ENCODE data around the gene GRK2.

The GRK2 gene

GRCh38 chr11:67270256-67271204, 4.3 kb downstream of the GRK2 start:
- DNase-seq (ENCODE audit: low read depth in 2 of 2), result no peak

- DNase-seq (ENCODE audit: low read depth in 2 of 2), result no peak
Observed at GRCh38 chr11:67271205-67271540, 4.9 kb downstream of the GRK2 start.

GRCh38 chr11:67271541-67272284, 5.4 kb downstream of the GRK2 start:
- no peak for DNase-seq (ENCODE audit: low read depth in 2 of 2)

- DNase-seq (ENCODE audit: low read depth in 2 of 2), result no peak
Observed at GRCh38 chr11:67272327-67273259, 6.3 kb downstream of the GRK2 start.

GRCh38 chr11:67273260-67273990, 7.2 kb downstream of the GRK2 start:
- DNase-seq (ENCODE audit: low read depth in 2 of 2), result no peak

GRCh38 chr11:67274768-67275605, 8.7 kb downstream of the GRK2 start:
- DNase-seq (ENCODE audit: low read depth in 2 of 2), result no peak

GRCh38 chr11:67275606-67276409, 9.5 kb downstream of the GRK2 start:
- no peak for DNase-seq (ENCODE audit: low read depth in 2 of 2)

- no peak for DNase-seq (ENCODE audit: low read depth in 2 of 2)
Observed at GRCh38 chr11:67276781-67277230, 10.5 kb downstream of the GRK2 start.

GRCh38 chr11:67277231-67277961, 11.1 kb downstream of the GRK2 start:
- DNase-seq (ENCODE audit: low read depth in 2 of 2), result no peak

- DNase-seq (ENCODE audit: low read depth in 2 of 2), result no peak
Observed at GRCh38 chr11:67278135-67278938, 12.1 kb downstream of the GRK2 start.

- no peak for DNase-seq (ENCODE audit: low read depth in 2 of 2)
Observed at GRCh38 chr11:67278939-67279588, 12.8 kb downstream of the GRK2 start.

GRCh38 chr11:67279589-67280340, 13.5 kb downstream of the GRK2 start:
- DNase-seq (ENCODE audit: low read depth in 2 of 2), result no peak

- no peak for DNase-seq (ENCODE audit: low read depth in 2 of 2)
Observed at GRCh38 chr11:67280341-67280787, 14.1 kb downstream of the GRK2 start.

GRCh38 chr11:67280788-67281551, 14.7 kb downstream of the GRK2 start:
- no peak for DNase-seq (ENCODE audit: low read depth in 2 of 2)

GRCh38 chr11:67281552-67282150, 15.4 kb downstream of the GRK2 start:
- DNase-seq (ENCODE audit: low read depth in 2 of 2), result no peak
